ENCODE data around the gene UBA6.
"Not testable (repeated sequence)": the region's sequence is repeated elsewhere in the genome, so short reads cannot be mapped to it uniquely, and the experiment has no call there.

Gene UBA6

GRCh38 chr4:67668315-67668714 lies 32.6 kb downstream of the UBA6 start:
- DNase-seq (ENCODE audit: low read depth in 2 of 2), result no peak

- no peak for DNase-seq (ENCODE audit: low read depth in 2 of 2)
Observed at GRCh38 chr4:67660418-67660817, 40.5 kb downstream of the UBA6 start.

GRCh38 chr4:67659065-67659464 lies 41.9 kb downstream of the UBA6 start:
- no peak for DNase-seq (ENCODE audit: low read depth in 2 of 2)

GRCh38 chr4:67658302-67658701 lies 42.7 kb downstream of the UBA6 start:
- DNase-seq (ENCODE audit: low read depth in 2 of 2), result no peak

- no peak for DNase-seq (ENCODE audit: low read depth in 2 of 2)
Observed at GRCh38 chr4:67651536-67651935, 49.4 kb downstream of the UBA6 start.

- DNase-seq (ENCODE audit: low read depth in 2 of 2), result no peak
Observed at GRCh38 chr4:67638136-67638535, 62.8 kb downstream of the UBA6 start.

GRCh38 chr4:67636978-67637377 lies 64.0 kb downstream of the UBA6 start:
- DNase-seq (ENCODE audit: low read depth in 2 of 2), result not testable (repeated sequence)

GRCh38 chr4:67635331-67635730 lies 65.6 kb downstream of the UBA6 start:
- DNase-seq (ENCODE audit: low read depth in 2 of 2), result no peak

- no peak for DNase-seq (ENCODE audit: low read depth in 2 of 2)
Observed at GRCh38 chr4:67634741-67635140, 66.2 kb downstream of the UBA6 start.

GRCh38 chr4:67632492-67632891 lies 68.5 kb downstream of the UBA6 start:
- DNase-seq (ENCODE audit: low read depth in 2 of 2), result no peak

GRCh38 chr4:67624939-67625338 lies 76.0 kb downstream of the UBA6 start:
- DNase-seq (ENCODE audit: low read depth in 2 of 2), result no peak

GRCh38 chr4:67616478-67616877 lies 84.5 kb downstream of the UBA6 start:
- DNase-seq (ENCODE audit: low read depth in 2 of 2), result no peak

- DNase-seq (ENCODE audit: low read depth in 2 of 2), result no peak
Observed at GRCh38 chr4:67615119-67615518, 85.8 kb downstream of the UBA6 start.

GRCh38 chr4:67614186-67614585 lies 86.8 kb downstream of the UBA6 start:
- no peak for DNase-seq (ENCODE audit: low read depth in 2 of 2)

- DNase-seq (ENCODE audit: low read depth in 2 of 2), result no peak
Observed at GRCh38 chr4:67608027-67608426, 92.9 kb downstream of the UBA6 start.

- no peak for DNase-seq (ENCODE audit: low read depth in 2 of 2)
Observed at GRCh38 chr4:67604749-67605148, 96.2 kb downstream of the UBA6 start.

GRCh38 chr4:67604029-67604381 lies 97.0 kb downstream of the UBA6 start:
- no peak for DNase-seq (ENCODE audit: low read depth in 2 of 2)

GRCh38 chr4:67603310-67604028 lies 97.5 kb downstream of the UBA6 start:
- no peak for DNase-seq (ENCODE audit: low read depth in 2 of 2)

- DNase-seq (ENCODE audit: low read depth in 2 of 2), result no peak
Observed at GRCh38 chr4:67593741-67594175, 107.2 kb downstream of the UBA6 start.

- no peak for DNase-seq (ENCODE audit: low read depth in 2 of 2)
Observed at GRCh38 chr4:67587156-67587555, 113.8 kb downstream of the UBA6 start.

GRCh38 chr4:67584496-67584895 lies 116.5 kb downstream of the UBA6 start:
- DNase-seq (ENCODE audit: low read depth in 2 of 2), result no peak

- DNase-seq (ENCODE audit: low read depth in 2 of 2), result no peak
Observed at GRCh38 chr4:67581913-67582312, 119.0 kb downstream of the UBA6 start.

GRCh38 chr4:67581208-67581857 lies 119.6 kb downstream of the UBA6 start:
- no peak for DNase-seq (ENCODE audit: low read depth in 2 of 2)

- no peak for DNase-seq (ENCODE audit: low read depth in 2 of 2)
Observed at GRCh38 chr4:67580577-67580976, 120.4 kb downstream of the UBA6 start.
